H9 (cell line): ENCODE results near the gene TMEM175. TPM values are rescaled to one million over a fixed set of nuclear protein-coding genes. Genes with fewer than 3 reads are reported as not detected.
A peak's percentile ranks its signal among the peaks of the same experiment; 100 is the strongest.

Experiments
- DNase-seq: peaks from one replicate; pipeline ENCODE4 v3.0.0-alpha.2; 2017
- H2AFZ ChIP-seq: one replicate; pipeline ENCODE4 v1.6.1; 2013; ENCODE audit warnings: mild to moderate bottlenecking, low read length, control low read depth, moderate library complexity
- H2AK5ac ChIP-seq: 2 replicates; pipeline ENCODE4 v1.6.1; 2013; ENCODE audit warnings: low read length, control low read depth, mixed read lengths; ENCODE audit not compliant: insufficient read length
- H2BK120ac ChIP-seq: one replicate; pipeline ENCODE4 v1.6.1; 2013; ENCODE audit warnings: low read depth, mild to moderate bottlenecking, low read length, control low read depth, inconsistent platforms; ENCODE audit not compliant: poor library complexity, severe bottlenecking
- H2BK12ac ChIP-seq: 2 replicates; pipeline ENCODE4 v1.6.1; 2013; ENCODE audit warnings: low read length, control low read depth, mixed read lengths, low read depth; ENCODE audit not compliant: insufficient read length
- H2BK15ac ChIP-seq: 2 replicates; pipeline ENCODE4 v1.6.1; 2013; ENCODE audit warnings: low read depth, low read length, control low read depth
- H2BK20ac ChIP-seq: one replicate; pipeline ENCODE4 v1.6.1; 2013; ENCODE audit warnings: low read depth, mild to moderate bottlenecking, low read length, control low read depth, inconsistent platforms; ENCODE audit not compliant: poor library complexity, severe bottlenecking
- H2BK5ac ChIP-seq: 2 replicates; pipeline ENCODE4 v1.6.1; 2013; ENCODE audit warnings: low read length, control low read depth, mixed read lengths; ENCODE audit not compliant: insufficient read length
- H3K14ac ChIP-seq: 2 replicates; pipeline ENCODE4 v1.6.1; 2013; ENCODE audit warnings: low read length, control low read depth; ENCODE audit not compliant: insufficient read depth
- H3K18ac ChIP-seq: 2 replicates; pipeline ENCODE4 v1.6.1; 2013; ENCODE audit warnings: low read depth, mild to moderate bottlenecking, mixed read lengths, low read length, control low read depth; ENCODE audit not compliant: insufficient read length
- H3K23ac ChIP-seq: 2 replicates; pipeline ENCODE4 v1.6.1; 2013; ENCODE audit warnings: low read length, control low read depth, mixed read lengths, low read depth; ENCODE audit not compliant: insufficient read length
- H3K23me2 ChIP-seq: 2 replicates; pipeline ENCODE4 v1.6.1; 2013; ENCODE audit warnings: low read depth, mild to moderate bottlenecking, mixed read lengths, low read length, control low read depth; ENCODE audit not compliant: insufficient read length, poor library complexity, severe bottlenecking
- H3K27ac ChIP-seq: 2 replicates; pipeline ENCODE4 v1.5.1; 2013; ENCODE audit warnings: low read length, control low read depth, mixed read lengths, low read depth; ENCODE audit not compliant: insufficient read length
- H3K27me3 ChIP-seq: 2 replicates; pipeline ENCODE4 v1.6.1; 2013; ENCODE audit warnings: low read length, control low read depth, inconsistent platforms; ENCODE audit not compliant: insufficient read depth
- H3K4ac ChIP-seq: 2 replicates; pipeline ENCODE4 v1.6.1; 2013; ENCODE audit warnings: low read depth, mild to moderate bottlenecking, control low read depth, inconsistent platforms, low read length, moderate library complexity
- H3K4me1 ChIP-seq: 2 replicates; pipeline ENCODE4 v1.6.1; 2013; ENCODE audit warnings: low read length, control low read depth, inconsistent platforms; ENCODE audit not compliant: insufficient read depth
- H3K4me2 ChIP-seq: 2 replicates; pipeline ENCODE4 v1.6.1; 2013; ENCODE audit warnings: low read length, control low read depth, mixed read lengths; ENCODE audit not compliant: insufficient read length, insufficient read depth
- H3K56ac ChIP-seq: 2 replicates; pipeline ENCODE4 v1.6.1; 2013; ENCODE audit warnings: low read depth, mild to moderate bottlenecking, mixed read lengths, low read length, control low read depth; ENCODE audit not compliant: insufficient read length
- H3K79me1 ChIP-seq: 2 replicates; pipeline ENCODE4 v1.6.1; 2013; ENCODE audit warnings: low read depth, mild to moderate bottlenecking, moderate library complexity, low read length, control low read depth, inconsistent platforms; ENCODE audit not compliant: insufficient read depth, poor library complexity, severe bottlenecking
- H3K79me2 ChIP-seq: 2 replicates; pipeline ENCODE4 v1.6.1; 2013; ENCODE audit warnings: low read length, control low read depth, inconsistent platforms; ENCODE audit not compliant: insufficient read depth
- H3K9ac ChIP-seq: 2 replicates; pipeline ENCODE4 v1.6.1; 2013; ENCODE audit warnings: low read length, control low read depth, mixed read lengths; ENCODE audit not compliant: insufficient read length; ENCODE audit errors: extremely low read depth
- H3K9me3 ChIP-seq: one replicate; pipeline ENCODE4 v1.6.1; 2013; ENCODE audit warnings: low read depth, low read length, inconsistent platforms; ENCODE audit not compliant: control insufficient read depth
- H3T11ph ChIP-seq: one replicate; pipeline ENCODE4 v1.6.1; 2013; ENCODE audit warnings: mild to moderate bottlenecking, low read length, control low read depth, inconsistent platforms
- H4K20me1 ChIP-seq: one replicate; pipeline ENCODE4 v1.6.1; 2013; ENCODE audit not compliant: control insufficient read depth, insufficient read length, insufficient read depth
- H4K5ac ChIP-seq: 2 replicates; pipeline ENCODE4 v1.6.1; 2013; ENCODE audit warnings: low read depth, mild to moderate bottlenecking, mixed read lengths, low read length, control low read depth; ENCODE audit not compliant: insufficient read length
- H4K8ac ChIP-seq: replicated peaks from 2 replicates; pipeline ENCODE4 v1.6.1; 2013; ENCODE audit warnings: low read length, control low read depth, mixed read lengths, low read depth; ENCODE audit not compliant: insufficient read length
- H4K91ac ChIP-seq: 2 replicates; pipeline ENCODE4 v1.6.1; 2013; ENCODE audit warnings: low read depth, mild to moderate bottlenecking, moderate library complexity, mixed read lengths, low read length, control low read depth; ENCODE audit not compliant: insufficient read length
- H3K27ac Mint-ChIP-seq, 3 experiments: 2 replicates in 2 of 3; 3 replicates in 1 of 3; pipeline ENCODE4 v1.8.0; 2020 to 2021; ENCODE audit warnings: mixed read lengths in 3 of 3, mild to moderate bottlenecking in 1 of 3, moderate library complexity in 1 of 3
- H3K27me3 Mint-ChIP-seq: 2 replicates; pipeline ENCODE4 v1.8.0; 2021; ENCODE audit warnings: low read depth, mild to moderate bottlenecking, moderate library complexity, mixed read lengths
- H3K36me3 Mint-ChIP-seq, 3 experiments: 2 replicates in 2 of 3; 3 replicates in 1 of 3; pipeline ENCODE4 v1.8.0; 2020 to 2021; ENCODE audit warnings: low read depth in 3 of 3, mixed read lengths in 3 of 3; ENCODE audit not compliant: insufficient read depth in 1 of 3
- H3K4me1 Mint-ChIP-seq, 2 experiments: 2 replicates each; pipeline ENCODE4 v1.8.0; 2020; ENCODE audit warnings: mixed read lengths in 2 of 2
- H3K4me3 Mint-ChIP-seq, 2 experiments: 2 replicates in 1 of 2; 3 replicates in 1 of 2; pipeline ENCODE4 v1.8.0; 2020 to 2021; ENCODE audit warnings: mild to moderate bottlenecking in 2 of 2, mixed read lengths in 2 of 2, moderate library complexity in 1 of 2
- H3K9me3 Mint-ChIP-seq, 2 experiments: 2 replicates in 1 of 2; 3 replicates in 1 of 2; pipeline ENCODE4 v1.8.0; 2020; ENCODE audit warnings: mild to moderate bottlenecking in 2 of 2, mixed read lengths in 2 of 2, moderate library complexity in 1 of 2
- WGBS: extraction: QIAGEN DNeasy Blood & Tissue Kit; methylation state at CpG from one replicate; pipeline ENCODE4 v1.1.7; 2013; ENCODE audit warnings: missing lambda C conversion rate, low lambda C conversion rate, mixed read lengths; ENCODE audit not compliant: insufficient read length; ENCODE audit errors: extremely low coverage; 5-methylcytosine and 5-hydroxymethylcytosine counted together
- total RNA-seq: library from RNA; stranded (reverse); gene quantifications from 2 replicates; pipeline ENCODE4 v1.2.1, GENCODE V29; 2021
- TF ChIP-seq, protein P1 (sequence below): fragments of 200-600 bp; sonication (generic); conservative IDR thresholded peaks from 3 replicates; pipeline ENCODE4 v1.8.0; 2021; ENCODE audit warnings: antibody characterized with exemption, mild to moderate bottlenecking

Gene TMEM175
- total RNA-seq, 1 experiment from 2014 or later: 6.4 TPM

DNA sequence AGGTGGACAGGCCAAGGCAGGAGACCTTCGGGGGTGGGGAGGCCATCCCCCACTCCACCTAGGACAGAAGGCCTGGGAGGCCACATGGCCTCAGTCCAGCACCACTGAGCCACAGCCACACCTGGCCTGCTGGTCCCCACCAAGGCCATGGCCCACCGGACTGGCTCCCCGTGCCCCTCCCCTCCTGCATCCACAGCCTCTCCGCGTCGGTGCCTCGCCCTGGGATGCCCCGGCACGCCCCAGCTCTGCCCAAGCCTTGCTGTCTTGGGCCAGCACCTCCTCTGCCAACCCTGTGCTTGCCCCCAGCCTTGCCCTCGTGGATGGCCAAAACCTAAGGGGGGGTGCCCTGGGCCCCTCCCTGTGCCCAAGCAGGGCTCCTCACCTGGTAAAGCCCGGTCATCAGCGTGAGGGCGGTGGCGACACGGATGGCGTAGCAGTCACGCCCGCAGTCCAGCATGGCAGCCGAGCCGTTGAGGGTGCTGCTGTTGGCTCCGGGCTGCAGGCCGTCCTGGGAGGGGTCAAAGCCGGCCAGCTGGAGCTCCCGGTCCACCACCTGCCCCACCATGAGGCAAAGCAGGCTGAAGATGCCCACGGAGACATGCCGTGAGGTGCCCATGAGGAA is 58.6 kb downstream of the TMEM175 start:
- H2BK12ac ChIP-seq: no peak overlapping the region
- H3K27me3 ChIP-seq: no peaks in the 10 kb centered on the region; the same call in 1 of the 2 replicates
- no peak overlapping the region for H4K91ac ChIP-seq
- peaks cover 19% of the 10 kb centered on the region for H3K27me3 Mint-ChIP-seq
- H3K4me1 ChIP-seq: no peaks in the 10 kb centered on the region
- peaks cover 3% of the 10 kb centered on the region for H3K23me2 ChIP-seq
- TF ChIP-seq, protein P1, sequence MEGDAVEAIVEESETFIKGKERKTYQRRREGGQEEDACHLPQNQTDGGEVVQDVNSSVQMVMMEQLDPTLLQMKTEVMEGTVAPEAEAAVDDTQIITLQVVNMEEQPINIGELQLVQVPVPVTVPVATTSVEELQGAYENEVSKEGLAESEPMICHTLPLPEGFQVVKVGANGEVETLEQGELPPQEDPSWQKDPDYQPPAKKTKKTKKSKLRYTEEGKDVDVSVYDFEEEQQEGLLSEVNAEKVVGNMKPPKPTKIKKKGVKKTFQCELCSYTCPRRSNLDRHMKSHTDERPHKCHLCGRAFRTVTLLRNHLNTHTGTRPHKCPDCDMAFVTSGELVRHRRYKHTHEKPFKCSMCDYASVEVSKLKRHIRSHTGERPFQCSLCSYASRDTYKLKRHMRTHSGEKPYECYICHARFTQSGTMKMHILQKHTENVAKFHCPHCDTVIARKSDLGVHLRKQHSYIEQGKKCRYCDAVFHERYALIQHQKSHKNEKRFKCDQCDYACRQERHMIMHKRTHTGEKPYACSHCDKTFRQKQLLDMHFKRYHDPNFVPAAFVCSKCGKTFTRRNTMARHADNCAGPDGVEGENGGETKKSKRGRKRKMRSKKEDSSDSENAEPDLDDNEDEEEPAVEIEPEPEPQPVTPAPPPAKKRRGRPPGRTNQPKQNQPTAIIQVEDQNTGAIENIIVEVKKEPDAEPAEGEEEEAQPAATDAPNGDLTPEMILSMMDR: no peak
- no peak overlapping the region for H2BK20ac ChIP-seq
- no peak overlapping the region for H2AK5ac ChIP-seq
- WGBS: no CpG with 5 or more reads among the region's 26 CpGs
- no peaks in the 10 kb centered on the region for H3K9me3 Mint-ChIP-seq
- H3K4me1 Mint-ChIP-seq: peaks cover 4 to 5% of the 10 kb centered on the region in 2 experiments; a peak in 3 of 4 replicates
- H3K36me3 Mint-ChIP-seq: no peaks in the 10 kb centered on the region
- no peak overlapping the region for H3T11ph ChIP-seq
- no peak overlapping the region for H2AFZ ChIP-seq
- no peak overlapping the region for H3K9ac ChIP-seq
- H3K4me2 ChIP-seq: no peak overlapping the region
- H3K14ac ChIP-seq: no peak overlapping the region
- no peaks in the 10 kb centered on the region for H3K79me2 ChIP-seq
- no peak overlapping the region for H3K27ac ChIP-seq
- no peak overlapping the region for H3K56ac ChIP-seq
- H2BK15ac ChIP-seq: no peak overlapping the region
- no peak overlapping the region for H2BK120ac ChIP-seq
- no peaks in the 10 kb centered on the region for H3K79me1 ChIP-seq
- no peaks in the 10 kb centered on the region for H3K9me3 ChIP-seq
- no peak overlapping the region for H4K8ac ChIP-seq
- no peak for DNase-seq
- no peaks in the 10 kb centered on the region for H4K20me1 ChIP-seq
- no peak overlapping the region for H3K18ac ChIP-seq
- H4K5ac ChIP-seq: no peak overlapping the region
- H2BK5ac ChIP-seq: no peak overlapping the region
- H3K23ac ChIP-seq: no peak overlapping the region
- no peak overlapping the region for H3K4ac ChIP-seq
- peak overlapping the region in 1 of 2 experiments; percentile 35; a peak in 1 of 5 replicates for H3K4me3 Mint-ChIP-seq
- H3K27ac Mint-ChIP-seq: no peak overlapping the region
